Measurements from ENCODE around the gene LAMB3. TPM values are rescaled to one million over a fixed set of nuclear protein-coding genes. Genes with fewer than 3 reads are reported as not detected.

The LAMB3 gene
- total RNA-seq, 3 donors from 2014 or later: 40.3 to 142 (median 62.1) TPM

DNA sequence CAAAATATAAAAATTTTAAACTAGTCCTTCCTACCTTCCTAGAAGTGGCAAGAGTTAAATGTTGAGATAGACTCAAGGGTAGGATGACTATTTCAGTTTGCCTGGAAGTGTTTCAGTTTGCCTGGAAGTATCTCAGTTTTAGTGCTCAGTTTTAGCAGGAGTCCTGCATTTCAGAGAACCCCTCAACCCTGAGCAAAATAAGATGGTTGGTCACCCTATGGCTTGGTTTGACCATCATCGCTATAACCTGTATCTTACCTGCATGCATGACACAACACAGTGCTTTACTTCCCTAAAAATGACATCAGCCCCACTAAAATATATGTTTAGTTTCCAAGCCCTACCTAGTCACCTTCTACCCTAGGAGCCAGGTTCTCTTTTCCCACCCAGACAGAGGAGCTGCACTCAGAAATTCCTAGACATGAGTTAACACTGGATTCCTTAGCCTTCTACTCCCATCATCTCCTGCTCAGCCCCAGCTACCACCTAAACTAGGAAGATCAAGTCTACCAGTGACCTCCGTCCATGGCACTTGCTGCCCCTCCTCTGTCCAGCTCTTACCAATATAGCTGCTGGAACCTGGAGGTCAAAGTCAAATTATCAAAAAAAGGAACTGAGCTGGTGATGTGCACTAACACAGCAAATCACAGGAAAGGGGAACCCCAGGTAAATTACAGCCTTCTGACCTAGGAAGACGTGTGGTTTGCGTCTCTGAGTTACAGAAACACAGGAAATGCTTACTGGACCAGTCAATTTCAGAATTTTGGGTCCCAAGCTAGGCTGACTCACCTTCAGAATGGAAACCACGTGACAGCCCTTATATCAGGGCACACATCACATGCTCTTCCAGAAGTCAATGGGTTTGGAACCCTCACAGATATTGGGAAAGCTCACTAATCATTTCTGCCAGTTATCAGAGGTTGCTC lies 20.7 kb upstream of the LAMB3 start:
- H3K4me3 ChIP-seq: no peak overlapping the region
- TF ChIP-seq CTCF (IDR thresholded peaks at IDR 0.05): no peak
- H3K4me1 ChIP-seq (ENCODE audit: low read depth): peaks cover 18% of the 10 kb centered on the region
- no peaks in the 10 kb centered on the region for H3K9me3 ChIP-seq
- intact Hi-C loops (cut with DNase I, micrococcal nuclease): no loop called here
- ATAC-seq (peak; percentile 17), DNase-seq (no peak)
- no peaks in the 10 kb centered on the region for H3K36me3 ChIP-seq (ENCODE audit: low read depth)

DNA sequence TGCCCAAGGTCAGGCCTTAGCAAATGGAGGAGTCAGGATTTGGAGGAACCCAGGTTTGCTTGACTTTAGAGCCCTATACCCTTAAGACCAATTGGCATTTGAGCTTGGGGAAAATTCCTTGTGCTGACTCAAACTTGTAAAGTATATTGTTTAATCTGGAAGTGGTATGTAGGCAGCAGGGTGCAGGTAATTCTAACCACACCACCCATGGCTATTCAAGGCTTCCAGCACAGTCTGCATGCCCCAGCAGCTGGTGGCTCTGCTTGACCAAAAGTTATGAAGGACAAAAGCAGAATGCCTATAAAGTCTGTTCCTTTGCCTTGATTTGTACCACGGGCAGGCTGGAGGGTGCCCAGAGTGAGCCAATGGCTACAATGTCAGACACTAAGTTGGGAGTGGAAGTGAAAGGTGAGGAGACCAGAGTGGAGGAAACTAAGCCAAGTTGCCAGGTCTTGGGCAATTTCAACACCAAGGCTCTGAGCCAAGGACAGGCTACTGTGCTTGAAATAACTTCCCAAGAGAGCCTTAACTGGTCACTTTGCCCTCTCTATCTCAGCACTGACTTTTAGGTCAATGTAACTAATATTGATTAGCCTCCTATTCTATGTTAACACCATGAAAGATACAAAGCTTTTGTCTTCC lies 18.3 kb upstream of the LAMB3 start:
- DNase-seq (no peak), ATAC-seq (peak; percentile 8)
- Histone ChIP-seq H3K9me3 (no peaks in the 10 kb centered on the region), H3K4me3 (no peak overlapping the region), H3K36me3 (ENCODE audit: low read depth) (no peaks in the 10 kb centered on the region), H3K4me1 (ENCODE audit: low read depth) (peaks cover 9% of the 10 kb centered on the region)
- TF ChIP-seq CTCF (IDR thresholded peaks at IDR 0.05): no peak
- intact Hi-C loops (cut with DNase I, micrococcal nuclease): no loop called here

- ATAC-seq: peak; percentile 7
- no peak for TF ChIP-seq CTCF (IDR thresholded peaks at IDR 0.05)
- intact Hi-C loops (cut with DNase I, micrococcal nuclease): no loop called here
Measured at GRCh38 chr1:209667708-209668107, 15.5 kb upstream of the LAMB3 start.

GRCh38 chr1:209667103-209667502 lies 14.9 kb upstream of the LAMB3 start:
- intact Hi-C loops (cut with DNase I, micrococcal nuclease): no loop called here
- DNase-seq (no peak), ATAC-seq (no peak)
- no peak overlapping the region for H3K4me3 ChIP-seq
- H3K9me3 ChIP-seq: no peaks in the 10 kb centered on the region
- peaks cover 6% of the 10 kb centered on the region for H3K4me1 ChIP-seq (ENCODE audit: low read depth)
- H3K36me3 ChIP-seq (ENCODE audit: low read depth): no peaks in the 10 kb centered on the region
- no peak for TF ChIP-seq CTCF (IDR thresholded peaks at IDR 0.05)

More at GRCh38 chr1:209667708-209668107, 15.5 kb upstream of the LAMB3 start:
- H3K36me3 ChIP-seq (ENCODE audit: low read depth): no peaks in the 10 kb centered on the region
- no peak for DNase-seq
- H3K9me3 ChIP-seq: no peaks in the 10 kb centered on the region
- peaks cover under 1% of the 10 kb centered on the region for H3K4me1 ChIP-seq (ENCODE audit: low read depth)
- no peak overlapping the region for H3K4me3 ChIP-seq

- TF ChIP-seq CTCF (IDR thresholded peaks at IDR 0.05): no peak
- H3K36me3 ChIP-seq (ENCODE audit: low read depth): no peaks in the 10 kb centered on the region
- DNase-seq (no peak), ATAC-seq (peak; percentile 71)
- H3K4me3 ChIP-seq: no peak overlapping the region
- H3K4me1 ChIP-seq (ENCODE audit: low read depth): peaks cover 6% of the 10 kb centered on the region
- H3K9me3 ChIP-seq: no peaks in the 10 kb centered on the region
- intact Hi-C loops (cut with DNase I, micrococcal nuclease): no loop called here
Measured at GRCh38 chr1:209662879-209663327, 10.7 kb upstream of the LAMB3 start.
